HepG2 (cell line): ENCODE data around the gene VKORC1. TPM values are rescaled to one million over a fixed set of nuclear protein-coding genes. Genes with fewer than 3 reads are reported as not detected.

Experiments
- FLYWCH1 ChIP-seq: sonication (generic); formaldehyde crosslinking; IDR thresholded peaks from 2 replicates; pipeline ENCODE4 v1.8.1; 2023; ENCODE audit warnings: mild to moderate bottlenecking, missing genetic modification reagents
- HOXA3 ChIP-seq: sonication (generic); formaldehyde crosslinking; IDR thresholded peaks from 2 replicates; pipeline ENCODE4 v1.5.0; 2020; ENCODE audit warnings: missing genetic modification reagents
- KLF15 ChIP-seq: sonication (generic); formaldehyde crosslinking; IDR thresholded peaks from 2 replicates; pipeline ENCODE4 v1.8.1; 2023; ENCODE audit warnings: borderline replicate concordance, mild to moderate bottlenecking, inconsistent platforms, missing genetic modification reagents, mixed read lengths
- MAFK ChIP-seq, 2 experiments: IDR thresholded peaks in 1 of 2; conservative IDR thresholded peaks in 1 of 2; 2 replicates each; pipeline ENCODE4 v1.6.1; 2011; ENCODE audit warnings: improper control_type of control experiment in 2 of 2, low read length in 2 of 2
- MBD4 ChIP-seq: IDR thresholded peaks from 2 replicates; pipeline ENCODE4 v1.6.1; 2012; ENCODE audit warnings: low read length, inconsistent platforms, borderline replicate concordance
- MYNN ChIP-seq: sonication (generic); formaldehyde crosslinking; IDR thresholded peaks from 2 replicates; pipeline ENCODE4 v1.4.0; 2020; ENCODE audit warnings: mild to moderate bottlenecking, low read depth, missing genetic modification reagents
- MZF1 ChIP-seq: sonication (generic); formaldehyde crosslinking; IDR thresholded peaks from 2 replicates; pipeline ENCODE4 v1.8.1; 2023; ENCODE audit warnings: mild to moderate bottlenecking, missing genetic modification reagents, borderline replicate concordance
- PTBP1 ChIP-seq: fragments of 200-400 bp; formaldehyde crosslinking; IDR thresholded peaks from 2 replicates; pipeline ENCODE4 v1.6.1; 2018; ENCODE audit warnings: low read length, low read depth; ENCODE audit not compliant: poor library complexity, severe bottlenecking
- RBM22 ChIP-seq: fragments of 200-400 bp; formaldehyde crosslinking; optimal IDR thresholded peaks from 2 replicates; pipeline ENCODE3; 2017; ENCODE audit warnings: mild to moderate bottlenecking, low read length, moderate library complexity
- TEAD3 ChIP-seq: optimal IDR thresholded peaks from 2 replicates; pipeline ENCODE3; 2016; ENCODE audit warnings: borderline replicate concordance
- ZNF260 ChIP-seq: sonication (generic); formaldehyde crosslinking; IDR thresholded peaks from 2 replicates; pipeline ENCODE4 v1.4.0; 2020; ENCODE audit warnings: missing genetic modification reagents, low read depth, mild to moderate bottlenecking, borderline replicate concordance
- ZNF562 ChIP-seq: sonication (generic); formaldehyde crosslinking; IDR thresholded peaks from 2 replicates; pipeline ENCODE4 v1.8.0; 2022; ENCODE audit warnings: missing genetic modification reagents, borderline replicate concordance
- ZNF563 ChIP-seq: sonication (generic); formaldehyde crosslinking; IDR thresholded peaks from 2 replicates; pipeline ENCODE4 v1.8.0; 2022; ENCODE audit warnings: mild to moderate bottlenecking, moderate library complexity, missing genetic modification reagents
- ZSCAN30 ChIP-seq: sonication (generic); formaldehyde crosslinking; IDR thresholded peaks from 2 replicates; pipeline ENCODE4 v1.5.0; 2020; ENCODE audit warnings: mild to moderate bottlenecking, missing genetic modification reagents
- polyA plus RNA-seq, 8 experiments: library from polyadenylated mRNA; depleted of rRNA in 3 of 8; stranded (reverse) in 7 of 8; unstranded in 1 of 8; fragments of >200 nt; fragmentation: Illumina TruSeq in 4 of 8; extraction: Trizol in 4 of 8; gene quantifications; 2 replicates each; pipeline versions ENCODE4 v1.2.1 to v1.2.3, GENCODE V29; 2011 to 2016; ENCODE audit warnings: low read depth in 4 of 8, missing spikeins in 1 of 8, mixed read lengths in 1 of 8; ENCODE audit not compliant: insufficient read depth in 1 of 8
- total RNA-seq, 5 experiments: library from RNA; depleted of rRNA; stranded (reverse); fragments of >200 nt; fragmentation: Illumina TruSeq; extraction: Trizol; gene quantifications; 2 replicates each; pipeline ENCODE4 v1.2.3, GENCODE V29; 2016; ENCODE audit warnings: low read depth in 1 of 5
- TF ChIP-seq, protein P1 (sequence below): IDR thresholded peaks from 2 replicates; pipeline ENCODE4 v1.6.1; 2016; ENCODE audit warnings: missing compliant biosample characterization, missing genetic modification reagents, borderline replicate concordance
- TF ChIP-seq, protein P2 (sequence below), 2 experiments: fragments of 450-650 bp in 1 of 2; sonication (generic) in 1 of 2; formaldehyde crosslinking in 1 of 2; IDR thresholded peaks; 2 replicates each; pipeline versions ENCODE4 v1.6.1 to v1.8.0; 2016 to 2022; ENCODE audit warnings: antibody characterized with exemption in 1 of 2, mild to moderate bottlenecking in 1 of 2, missing genetic modification reagents in 1 of 2

The VKORC1 gene
- total and polyA plus RNA-seq, 2 of the 13 experiments (the other 11 are each of a cell fraction or from before 2014, with no cell fraction given), result 141 to 615 TPM

DNA sequence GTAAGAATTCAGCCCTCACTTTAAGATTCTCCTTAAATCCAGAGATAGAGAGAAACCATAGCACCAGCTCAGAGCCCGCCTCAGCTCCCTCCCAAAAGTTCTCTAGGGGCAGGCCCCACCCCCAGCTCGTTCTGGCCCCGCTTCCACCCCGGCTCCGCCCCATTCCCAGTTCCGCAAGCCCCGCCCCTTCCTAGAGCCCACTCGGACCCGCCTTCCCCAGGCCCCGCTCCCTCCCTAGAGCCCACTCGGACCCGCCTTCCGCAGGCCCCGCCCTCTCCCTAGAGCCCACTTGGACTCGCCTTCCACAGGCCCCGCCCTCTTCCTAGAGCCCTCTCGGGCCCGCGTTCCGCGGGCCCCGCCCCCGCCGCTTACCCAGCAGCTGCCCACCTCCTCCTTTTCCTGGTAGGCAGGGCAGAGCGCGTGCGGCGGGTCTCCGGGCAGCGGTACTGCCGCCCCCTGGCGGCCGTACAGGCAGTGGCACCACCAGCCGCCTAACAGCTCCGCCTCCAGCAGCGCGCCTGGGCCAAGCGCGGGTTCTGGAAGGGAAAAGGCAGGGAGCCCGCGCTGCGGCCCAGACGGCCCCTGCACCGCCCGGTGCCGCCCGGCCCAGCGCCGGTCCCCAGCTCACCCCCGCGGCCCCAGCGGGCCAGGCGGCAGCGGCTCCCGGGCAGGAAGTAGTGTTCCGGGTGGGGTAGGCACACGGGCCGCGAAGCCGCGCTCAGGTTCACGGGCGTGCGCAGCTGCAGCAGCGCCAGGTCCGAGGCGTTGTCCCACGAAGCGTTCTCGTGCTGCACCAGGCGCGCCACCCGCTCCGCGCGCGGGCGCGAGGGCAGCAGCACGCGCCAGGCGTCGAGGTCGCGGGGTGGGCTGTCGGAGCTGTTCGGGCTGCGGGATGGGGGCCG, 47.8 kb upstream of the VKORC1 start (continued):
- TF ChIP-seq MYNN (CRISPR knock-in tag), result no peak
- TF ChIP-seq ZSCAN30 (CRISPR knock-in tag), result no peak
- TF ChIP-seq RBM22, result no peak
- TF ChIP-seq FLYWCH1 (CRISPR knock-in tag), result no peak
- TF ChIP-seq, protein P1, sequence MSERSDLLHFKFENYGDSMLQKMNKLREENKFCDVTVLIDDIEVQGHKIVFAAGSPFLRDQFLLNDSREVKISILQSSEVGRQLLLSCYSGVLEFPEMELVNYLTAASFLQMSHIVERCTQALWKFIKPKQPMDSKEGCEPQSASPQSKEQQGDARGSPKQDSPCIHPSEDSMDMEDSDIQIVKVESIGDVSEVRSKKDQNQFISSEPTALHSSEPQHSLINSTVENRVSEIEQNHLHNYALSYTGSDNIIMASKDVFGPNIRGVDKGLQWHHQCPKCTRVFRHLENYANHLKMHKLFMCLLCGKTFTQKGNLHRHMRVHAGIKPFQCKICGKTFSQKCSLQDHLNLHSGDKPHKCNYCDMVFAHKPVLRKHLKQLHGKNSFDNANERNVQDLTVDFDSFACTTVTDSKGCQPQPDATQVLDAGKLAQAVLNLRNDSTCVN (CRISPR knock-in tag), result peak; percentile 88
- no peak for TF ChIP-seq ZNF260 (CRISPR knock-in tag)
- TF ChIP-seq KLF15, result no peak
- TF ChIP-seq TEAD3 (CRISPR knock-in tag), result peak; percentile 72
- TF ChIP-seq HOXA3 (CRISPR knock-in tag), result peak; percentile 72; the same call in 1 of the 2 replicates
- peak; percentile 92 for TF ChIP-seq ZNF563 (CRISPR knock-in tag)
- TF ChIP-seq PTBP1, result no peak
- TF ChIP-seq MAFK (conservative IDR thresholded peaks at IDR 0.05 in 1 of 2, IDR thresholded peaks at IDR 0.05 in 1 of 2; ENCODE audit: low read length in 2 of 2), result no peak
- TF ChIP-seq MZF1 (CRISPR knock-in tag), result peak; percentile 62; the same call in 1 of the 2 replicates
- TF ChIP-seq, protein P2, sequence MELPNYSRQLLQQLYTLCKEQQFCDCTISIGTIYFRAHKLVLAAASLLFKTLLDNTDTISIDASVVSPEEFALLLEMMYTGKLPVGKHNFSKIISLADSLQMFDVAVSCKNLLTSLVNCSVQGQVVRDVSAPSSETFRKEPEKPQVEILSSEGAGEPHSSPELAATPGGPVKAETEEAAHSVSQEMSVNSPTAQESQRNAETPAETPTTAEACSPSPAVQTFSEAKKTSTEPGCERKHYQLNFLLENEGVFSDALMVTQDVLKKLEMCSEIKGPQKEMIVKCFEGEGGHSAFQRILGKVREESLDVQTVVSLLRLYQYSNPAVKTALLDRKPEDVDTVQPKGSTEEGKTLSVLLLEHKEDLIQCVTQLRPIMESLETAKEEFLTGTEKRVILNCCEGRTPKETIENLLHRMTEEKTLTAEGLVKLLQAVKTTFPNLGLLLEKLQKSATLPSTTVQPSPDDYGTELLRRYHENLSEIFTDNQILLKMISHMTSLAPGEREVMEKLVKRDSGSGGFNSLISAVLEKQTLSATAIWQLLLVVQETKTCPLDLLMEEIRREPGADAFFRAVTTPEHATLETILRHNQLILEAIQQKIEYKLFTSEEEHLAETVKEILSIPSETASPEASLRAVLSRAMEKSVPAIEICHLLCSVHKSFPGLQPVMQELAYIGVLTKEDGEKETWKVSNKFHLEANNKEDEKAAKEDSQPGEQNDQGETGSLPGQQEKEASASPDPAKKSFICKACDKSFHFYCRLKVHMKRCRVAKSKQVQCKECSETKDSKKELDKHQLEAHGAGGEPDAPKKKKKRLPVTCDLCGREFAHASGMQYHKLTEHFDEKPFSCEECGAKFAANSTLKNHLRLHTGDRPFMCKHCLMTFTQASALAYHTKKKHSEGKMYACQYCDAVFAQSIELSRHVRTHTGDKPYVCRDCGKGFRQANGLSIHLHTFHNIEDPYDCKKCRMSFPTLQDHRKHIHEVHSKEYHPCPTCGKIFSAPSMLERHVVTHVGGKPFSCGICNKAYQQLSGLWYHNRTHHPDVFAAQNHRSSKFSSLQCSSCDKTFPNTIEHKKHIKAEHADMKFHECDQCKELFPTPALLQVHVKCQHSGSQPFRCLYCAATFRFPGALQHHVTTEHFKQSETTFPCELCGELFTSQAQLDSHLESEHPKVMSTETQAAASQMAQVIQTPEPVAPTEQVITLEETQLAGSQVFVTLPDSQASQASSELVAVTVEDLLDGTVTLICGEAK (IDR thresholded peaks at IDR 0.05), result no peak
- TF ChIP-seq, protein P2 (CRISPR knock-in tag; IDR thresholded peaks at IDR 0.05), result no peak
- no peak for TF ChIP-seq ZNF562 (CRISPR knock-in tag)
- TF ChIP-seq MBD4, result no peak
